ENCODE measurements around the gene FXYD1. TPM values are rescaled to one million over a fixed set of nuclear protein-coding genes. Genes with fewer than 3 reads are reported as not detected.

Gene FXYD1
- total RNA-seq, 1 donor from 2014 or later, result 0.52 TPM

DNA sequence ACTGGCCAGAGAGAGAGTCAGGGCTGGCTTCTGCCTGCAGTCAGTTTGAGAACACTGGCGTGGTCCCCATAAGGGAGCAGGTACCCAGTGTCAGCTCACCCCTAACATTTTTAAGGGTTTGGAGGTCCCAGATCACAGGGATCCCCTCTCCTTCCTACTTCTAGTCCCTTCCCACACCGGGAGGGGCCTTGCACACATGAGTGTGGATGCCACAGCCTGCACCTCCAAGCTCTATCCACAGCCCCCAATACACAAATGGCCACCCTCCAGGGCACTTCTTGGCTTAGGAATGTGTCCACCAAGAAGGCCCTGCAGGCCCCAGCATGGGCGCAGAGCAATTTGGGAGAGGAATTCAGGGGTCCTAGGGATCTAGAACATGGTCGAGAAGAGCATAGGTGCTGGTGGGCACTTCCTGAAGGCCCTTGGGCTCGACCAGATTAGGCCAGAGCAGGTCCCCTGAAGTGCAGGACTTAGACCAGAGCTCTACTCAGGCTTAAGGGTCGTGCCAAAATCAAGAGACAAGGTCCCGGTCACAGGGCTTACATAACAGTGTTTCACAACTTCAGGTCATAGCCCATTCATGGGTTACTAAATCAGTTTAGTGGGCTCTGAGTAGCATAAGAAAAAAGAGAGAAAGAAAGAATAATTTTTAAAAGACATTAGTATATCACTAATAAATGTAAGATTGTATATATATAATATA lies 31.9 kb downstream of the FXYD1 start:
- Mint-ChIP-seq H3K36me3 (ENCODE audit: low read depth, unreplicated experiment) (peaks cover 20% of the 10 kb centered on the region), H3K4me1 (ENCODE audit: low read depth, unreplicated experiment) (peaks cover 3% of the 10 kb centered on the region), H3K4me3 (ENCODE audit: unreplicated experiment) (no peak overlapping the region), H3K9me3 (ENCODE audit: unreplicated experiment) (peaks cover 9% of the 10 kb centered on the region), H3K27me3 (ENCODE audit: low read depth, unreplicated experiment) (no peaks in the 10 kb centered on the region), H3K27ac (ENCODE audit: unreplicated experiment) (no peak overlapping the region)
- DNase-seq (ENCODE audit: low read depth) (no peak), FAIRE-seq (no peak)
- Histone ChIP-seq H3K4me3 (ENCODE audit: insufficient read depth, low read depth, low read length) (no peak overlapping the region), H3K27ac (ENCODE audit: low read depth, low read length) (no peak overlapping the region), H2AFZ (ENCODE audit: low read depth, low read length) (no peak overlapping the region), H3K9ac (ENCODE audit: low read length) (no peak overlapping the region), H3K79me2 (ENCODE audit: insufficient read depth, low read length) (no peaks in the 10 kb centered on the region), H3K4me2 (ENCODE audit: low read length) (no peak overlapping the region), H3K9me3 (ENCODE audit: insufficient read depth, low read depth, low read length) (no peaks in the 10 kb centered on the region), H3K36me3 (ENCODE audit: insufficient read depth, low read length) (peaks cover 18% of the 10 kb centered on the region), H3K4me1 (ENCODE audit: insufficient read depth, low read length) (no peaks in the 10 kb centered on the region), H3K27me3 (ENCODE audit: insufficient read depth, low read length) (no peaks in the 10 kb centered on the region), H4K20me1 (ENCODE audit: insufficient read depth, low read length) (no peaks in the 10 kb centered on the region)
- TF ChIP-seq CTCF (IDR thresholded peaks at IDR 0.05; ENCODE audit: insufficient read depth, low read depth, low read length) (no peak), EZH2 (IDR thresholded peaks at IDR 0.05; ENCODE audit: insufficient read depth, low read length) (no peak)

DNA sequence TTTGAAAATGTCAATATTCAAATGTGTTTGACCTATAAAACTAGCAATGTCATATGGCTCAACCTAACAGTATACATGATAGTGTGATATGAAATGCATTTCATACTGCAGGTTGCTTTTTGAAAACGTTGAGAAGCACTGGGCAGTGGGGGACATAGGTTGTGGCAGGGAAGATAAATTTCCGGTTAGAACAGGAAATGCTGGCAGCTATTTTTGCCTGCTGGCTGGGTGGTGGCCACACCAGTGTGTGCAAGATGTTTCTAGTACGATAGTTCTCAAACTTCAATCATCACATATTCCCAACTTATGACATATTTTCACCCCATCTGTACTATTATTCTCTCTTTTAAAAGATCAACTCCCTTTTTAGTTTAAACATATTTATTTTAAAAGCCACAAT lies 33.1 kb downstream of the FXYD1 start:
- peaks cover 6% of the 10 kb centered on the region for H3K36me3 ChIP-seq (ENCODE audit: insufficient read depth, low read length)
- no peak for FAIRE-seq
- H3K4me1 ChIP-seq (ENCODE audit: insufficient read depth, low read length), result no peaks in the 10 kb centered on the region
- no peaks in the 10 kb centered on the region for H3K27me3 ChIP-seq (ENCODE audit: insufficient read depth, low read length)
- Mint-ChIP-seq H3K4me3 (ENCODE audit: unreplicated experiment) (no peak overlapping the region), H3K27ac (ENCODE audit: unreplicated experiment) (no peak overlapping the region), H3K4me1 (ENCODE audit: low read depth, unreplicated experiment) (peaks cover 7% of the 10 kb centered on the region), H3K9me3 (ENCODE audit: unreplicated experiment) (peaks cover 2% of the 10 kb centered on the region), H3K36me3 (ENCODE audit: low read depth, unreplicated experiment) (peaks cover 8% of the 10 kb centered on the region), H3K27me3 (ENCODE audit: low read depth, unreplicated experiment) (no peaks in the 10 kb centered on the region)
- no peaks in the 10 kb centered on the region for H4K20me1 ChIP-seq (ENCODE audit: insufficient read depth, low read length)
- no peak overlapping the region for H3K4me3 ChIP-seq (ENCODE audit: insufficient read depth, low read depth, low read length)
- H2AFZ ChIP-seq (ENCODE audit: low read depth, low read length), result no peak overlapping the region
- no peak overlapping the region for H3K27ac ChIP-seq (ENCODE audit: low read depth, low read length)
- H3K4me2 ChIP-seq (ENCODE audit: low read length), result no peak overlapping the region
- H3K9ac ChIP-seq (ENCODE audit: low read length), result no peak overlapping the region
- H3K79me2 ChIP-seq (ENCODE audit: insufficient read depth, low read length), result no peaks in the 10 kb centered on the region
- TF ChIP-seq EZH2 (IDR thresholded peaks at IDR 0.05; ENCODE audit: insufficient read depth, low read length), result no peak
- no peak for TF ChIP-seq CTCF (IDR thresholded peaks at IDR 0.05; ENCODE audit: insufficient read depth, low read depth, low read length)
- DNase-seq (ENCODE audit: low read depth), result no peak
- no peaks in the 10 kb centered on the region for H3K9me3 ChIP-seq (ENCODE audit: insufficient read depth, low read depth, low read length)

- Mint-ChIP-seq H3K4me1 (ENCODE audit: low read depth, unreplicated experiment) (peaks cover 5% of the 10 kb centered on the region), H3K27ac (ENCODE audit: unreplicated experiment) (no peak overlapping the region), H3K27me3 (ENCODE audit: low read depth, unreplicated experiment) (peaks cover 7% of the 10 kb centered on the region), H3K4me3 (ENCODE audit: unreplicated experiment) (no peak overlapping the region), H3K36me3 (ENCODE audit: low read depth, unreplicated experiment) (peaks cover 5% of the 10 kb centered on the region), H3K9me3 (ENCODE audit: unreplicated experiment) (peaks cover 2% of the 10 kb centered on the region)
- no peak for TF ChIP-seq EZH2 (IDR thresholded peaks at IDR 0.05; ENCODE audit: insufficient read depth, low read length)
- no peak for TF ChIP-seq CTCF (IDR thresholded peaks at IDR 0.05; ENCODE audit: insufficient read depth, low read depth, low read length)
- Histone ChIP-seq H3K36me3 (ENCODE audit: insufficient read depth, low read length) (no peaks in the 10 kb centered on the region), H3K79me2 (ENCODE audit: insufficient read depth, low read length) (no peaks in the 10 kb centered on the region), H3K9ac (ENCODE audit: low read length) (no peak overlapping the region), H3K4me1 (ENCODE audit: insufficient read depth, low read length) (no peaks in the 10 kb centered on the region), H3K27me3 (ENCODE audit: insufficient read depth, low read length) (no peaks in the 10 kb centered on the region), H3K27ac (ENCODE audit: low read depth, low read length) (no peak overlapping the region), H4K20me1 (ENCODE audit: insufficient read depth, low read length) (no peaks in the 10 kb centered on the region), H3K4me2 (ENCODE audit: low read length) (no peak overlapping the region), H3K9me3 (ENCODE audit: insufficient read depth, low read depth, low read length) (no peaks in the 10 kb centered on the region), H3K4me3 (ENCODE audit: insufficient read depth, low read depth, low read length) (no peak overlapping the region), H2AFZ (ENCODE audit: low read depth, low read length) (no peak overlapping the region)
- FAIRE-seq, result no peak
- DNase-seq (ENCODE audit: low read depth), result no peak
Observed at GRCh38 chr19:35174226-35174625, 35.6 kb downstream of the FXYD1 start.
